ENCODE data around the gene CLDN4.
"Not testable (repeated sequence)": the region's sequence is repeated elsewhere in the genome, so short reads cannot be mapped to it uniquely, and the experiment has no call there.

CLDN4 gene

DNA sequence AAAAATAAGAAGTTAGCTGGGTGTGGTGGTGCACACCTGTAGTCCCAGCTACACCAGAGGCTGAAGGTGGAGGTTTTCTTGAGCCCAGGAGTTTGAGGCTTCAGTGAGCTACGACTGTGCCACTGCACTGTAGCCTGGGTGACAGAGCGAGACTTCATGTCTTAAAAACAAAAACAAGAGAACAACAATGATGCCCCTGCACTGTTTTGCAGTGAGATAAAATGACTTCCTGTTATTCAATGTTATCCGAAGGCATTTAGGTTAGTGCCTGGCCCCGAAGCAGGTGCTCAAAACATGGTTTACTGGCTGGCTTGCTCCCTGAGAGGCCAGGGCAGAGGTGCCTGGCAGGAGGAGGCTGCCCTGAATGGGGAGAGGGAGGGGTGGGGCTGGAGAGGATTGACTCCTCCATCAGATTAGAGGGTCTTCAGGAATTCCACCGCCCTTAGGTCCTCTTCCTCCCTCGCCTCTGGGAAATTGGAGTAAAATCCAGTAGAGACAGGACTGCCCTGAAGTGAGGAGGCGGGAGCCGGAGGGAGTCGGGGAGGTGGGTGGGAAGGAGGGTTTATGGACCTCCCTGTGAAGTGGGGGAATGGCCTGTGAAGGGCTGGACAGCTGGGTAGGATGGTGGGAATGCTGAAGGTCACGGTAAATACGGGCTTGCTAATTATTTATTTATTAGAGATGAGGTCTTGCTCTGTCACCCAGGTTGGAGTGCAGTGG is 6.8 kb upstream of the CLDN4 start:
- DNase-seq (ENCODE audit: low spot score) = no peak

DNA sequence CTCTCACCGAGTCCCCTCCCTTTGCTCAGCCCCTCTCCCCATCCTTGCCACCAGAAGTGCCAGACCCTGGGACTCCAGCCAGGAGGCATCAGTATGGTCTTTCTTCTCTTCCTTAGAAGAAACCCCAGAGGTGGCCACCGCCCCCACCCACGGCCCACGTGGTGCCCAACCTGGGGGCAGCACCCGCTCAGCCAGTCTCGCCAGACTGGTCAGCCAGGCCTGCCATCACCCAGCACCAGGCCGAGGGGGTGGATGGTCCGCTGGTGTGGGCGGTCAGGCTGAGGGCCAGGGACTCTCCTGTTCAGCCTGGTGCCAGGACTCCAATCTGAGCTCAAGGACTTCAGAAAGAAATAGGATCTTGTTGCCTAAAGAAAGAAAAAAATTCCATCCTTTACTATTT is 5.8 kb upstream of the CLDN4 start:
- no peak for DNase-seq (ENCODE audit: low spot score)

DNA sequence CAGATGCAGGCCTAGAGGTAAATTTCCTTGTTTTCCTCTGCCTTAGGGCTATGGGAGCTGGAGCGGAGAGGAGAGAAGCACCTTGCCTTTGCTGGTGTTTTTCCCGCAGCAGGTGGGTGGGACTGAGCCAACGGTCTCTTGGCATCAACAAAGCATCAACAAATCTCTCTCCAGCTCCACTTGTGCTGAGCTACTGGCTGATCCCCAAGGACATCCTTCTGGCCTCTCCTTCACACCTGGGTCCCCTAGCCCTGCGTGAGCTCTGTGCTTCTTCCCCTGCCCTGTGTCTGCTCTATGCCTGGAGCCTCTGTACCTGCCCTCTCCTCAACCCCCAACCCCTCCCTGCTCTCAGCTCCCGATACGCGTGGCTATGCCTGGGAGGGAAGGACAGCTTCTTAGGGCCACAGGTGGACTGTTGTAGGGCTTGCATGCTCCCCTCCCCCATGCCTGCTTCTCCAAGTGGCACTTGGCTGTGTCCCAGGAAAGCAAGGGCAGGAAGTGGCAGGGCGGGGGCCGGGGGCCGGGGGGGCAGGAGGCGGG is 3.2 kb upstream of the CLDN4 start:
- no peak for DNase-seq (ENCODE audit: low spot score)

DNA sequence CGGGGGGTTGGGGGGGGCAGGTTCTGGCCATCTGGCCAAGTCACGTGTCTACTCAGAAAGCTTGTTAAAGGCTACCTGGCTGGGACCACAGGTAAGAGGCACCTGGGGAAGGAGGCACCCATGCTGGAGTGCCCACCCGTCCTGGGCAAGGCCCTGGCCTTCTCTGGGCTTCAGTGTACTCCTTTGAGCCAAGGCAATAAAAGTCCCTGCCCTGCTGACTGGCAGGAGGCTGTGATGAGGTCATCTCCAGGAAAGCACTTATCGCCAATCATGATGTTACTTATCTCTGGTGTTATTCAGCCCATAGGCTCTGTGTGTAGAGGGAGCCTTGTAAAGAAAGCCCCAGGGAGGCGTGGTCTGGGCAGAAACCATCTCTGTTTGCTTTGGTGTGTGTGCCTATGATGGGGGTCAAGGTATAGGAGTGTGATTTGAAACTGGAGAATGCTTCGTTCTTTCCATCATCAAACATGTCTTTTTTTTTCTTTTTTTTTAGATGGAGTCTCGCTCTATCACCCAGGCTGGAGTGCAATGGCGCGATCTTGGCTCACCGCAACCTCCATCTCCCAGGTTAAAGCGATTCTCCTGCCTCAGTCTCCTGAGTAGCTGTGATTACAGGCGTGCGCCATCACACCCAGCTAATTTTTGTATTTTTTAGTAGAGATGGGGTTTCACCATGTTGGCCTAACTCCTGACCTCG is 2.5 kb upstream of the CLDN4 start:
- peak; percentile 36 for DNase-seq (ENCODE audit: low spot score)

DNA sequence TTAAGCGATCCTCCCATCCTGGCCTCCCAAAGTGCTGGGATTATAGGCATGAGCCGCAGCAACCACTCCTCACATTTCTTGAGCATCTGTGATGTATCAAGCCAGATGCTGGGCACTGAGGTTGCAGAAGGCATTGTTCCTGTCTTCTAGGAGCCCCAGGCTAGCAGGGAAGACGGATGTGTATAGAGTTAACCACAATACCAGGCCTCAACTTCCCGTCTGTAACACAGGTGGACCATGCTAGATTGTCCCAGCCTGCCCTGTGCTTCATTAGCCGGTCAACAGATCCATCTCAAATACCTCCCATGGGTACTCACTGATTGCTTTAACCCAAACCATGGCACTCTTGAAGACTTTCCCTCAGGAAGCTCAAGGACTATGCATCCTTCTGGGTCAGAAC is 1.8 kb upstream of the CLDN4 start:
- DNase-seq (ENCODE audit: low spot score) = no peak

DNA sequence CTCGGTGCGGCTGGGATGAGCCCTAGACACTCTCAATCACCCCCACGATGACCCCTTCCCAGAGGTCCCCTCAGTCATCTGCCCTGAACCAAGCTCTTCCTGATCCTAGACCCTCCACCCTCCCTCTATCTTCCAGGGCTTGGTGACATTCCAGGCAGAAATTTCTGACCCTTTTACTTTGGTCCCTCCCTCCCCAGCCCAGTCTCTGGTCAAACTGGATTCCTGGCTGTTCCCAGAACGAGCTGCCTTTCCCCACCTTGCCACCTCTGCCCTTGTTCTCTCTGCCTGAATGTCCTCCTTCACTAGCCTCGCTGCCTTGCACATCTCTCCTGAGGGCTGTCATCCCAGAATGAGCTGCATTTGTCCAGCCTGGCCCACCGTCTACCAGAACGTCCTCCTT is 1.3 kb upstream of the CLDN4 start:
- no peak for DNase-seq (ENCODE audit: low spot score)

DNA sequence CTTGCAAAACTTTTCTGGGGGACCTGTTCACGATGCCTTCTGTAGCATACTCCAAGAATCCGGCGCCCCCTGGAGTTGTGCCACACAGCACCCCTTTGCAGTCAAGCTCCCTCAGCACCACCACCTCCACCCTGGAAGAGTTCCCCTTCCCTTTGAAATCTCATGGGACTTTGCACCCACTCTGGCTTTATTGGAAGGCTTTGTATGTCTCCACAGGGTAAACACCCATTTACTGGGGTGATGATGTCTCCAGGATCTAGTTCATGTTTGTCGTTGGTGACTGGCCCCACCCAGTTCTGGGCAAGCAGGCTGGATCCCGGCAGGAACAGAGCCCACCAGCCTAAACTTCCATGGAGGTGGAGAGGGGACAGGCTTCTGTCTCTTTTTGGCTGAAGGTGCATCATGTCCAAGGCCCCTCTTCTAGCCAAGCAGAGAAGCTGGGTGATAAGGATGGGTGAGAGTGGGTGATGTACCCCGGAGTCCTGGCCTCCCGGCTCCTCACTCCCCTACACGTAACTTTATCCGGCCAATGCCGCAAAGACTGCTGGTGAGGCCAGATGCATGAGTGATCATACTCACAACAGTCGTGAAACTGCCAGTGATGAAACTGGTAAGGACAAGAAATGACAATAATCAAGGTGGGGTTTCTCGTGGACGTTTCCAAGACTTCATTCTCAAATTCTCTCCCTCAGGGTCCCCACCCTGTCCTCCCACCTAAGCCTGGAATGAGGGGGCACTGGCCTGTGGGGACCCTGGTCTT is 695 bp upstream of the CLDN4 start:
- no peak for DNase-seq (ENCODE audit: low spot score)

DNA sequence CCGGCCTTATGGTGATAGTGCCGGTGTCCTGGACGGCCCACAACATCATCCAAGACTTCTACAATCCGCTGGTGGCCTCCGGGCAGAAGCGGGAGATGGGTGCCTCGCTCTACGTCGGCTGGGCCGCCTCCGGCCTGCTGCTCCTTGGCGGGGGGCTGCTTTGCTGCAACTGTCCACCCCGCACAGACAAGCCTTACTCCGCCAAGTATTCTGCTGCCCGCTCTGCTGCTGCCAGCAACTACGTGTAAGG is 713 bp downstream of the CLDN4 start:
- no peak for DNase-seq (ENCODE audit: low spot score)

DNA sequence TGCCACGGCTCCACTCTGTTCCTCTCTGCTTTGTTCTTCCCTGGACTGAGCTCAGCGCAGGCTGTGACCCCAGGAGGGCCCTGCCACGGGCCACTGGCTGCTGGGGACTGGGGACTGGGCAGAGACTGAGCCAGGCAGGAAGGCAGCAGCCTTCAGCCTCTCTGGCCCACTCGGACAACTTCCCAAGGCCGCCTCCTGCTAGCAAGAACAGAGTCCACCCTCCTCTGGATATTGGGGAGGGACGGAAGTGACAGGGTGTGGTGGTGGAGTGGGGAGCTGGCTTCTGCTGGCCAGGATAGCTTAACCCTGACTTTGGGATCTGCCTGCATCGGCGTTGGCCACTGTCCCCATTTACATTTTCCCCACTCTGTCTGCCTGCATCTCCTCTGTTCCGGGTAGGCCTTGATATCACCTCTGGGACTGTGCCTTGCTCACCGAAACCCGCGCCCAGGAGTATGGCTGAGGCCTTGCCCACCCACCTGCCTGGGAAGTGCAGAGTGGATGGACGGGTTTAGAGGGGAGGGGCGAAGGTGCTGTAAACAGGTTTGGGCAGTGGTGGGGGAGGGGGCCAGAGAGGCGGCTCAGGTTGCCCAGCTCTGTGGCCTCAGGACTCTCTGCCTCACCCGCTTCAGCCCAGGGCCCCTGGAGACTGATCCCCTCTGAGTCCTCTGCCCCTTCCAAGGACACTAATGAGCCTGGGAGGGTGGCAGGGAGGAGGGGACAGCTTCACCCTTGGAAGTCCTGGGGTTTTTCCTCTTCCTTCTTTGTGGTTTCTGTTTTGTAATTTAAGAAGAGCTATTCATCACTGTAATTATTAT is 1.2 kb downstream of the CLDN4 start:
- DNase-seq (ENCODE audit: low spot score) = no peak

- DNase-seq (ENCODE audit: low spot score) = no peak
These were observed 2.0 kb downstream of the CLDN4 start for GRCh38 chr7:73832806-73833205.

DNA sequence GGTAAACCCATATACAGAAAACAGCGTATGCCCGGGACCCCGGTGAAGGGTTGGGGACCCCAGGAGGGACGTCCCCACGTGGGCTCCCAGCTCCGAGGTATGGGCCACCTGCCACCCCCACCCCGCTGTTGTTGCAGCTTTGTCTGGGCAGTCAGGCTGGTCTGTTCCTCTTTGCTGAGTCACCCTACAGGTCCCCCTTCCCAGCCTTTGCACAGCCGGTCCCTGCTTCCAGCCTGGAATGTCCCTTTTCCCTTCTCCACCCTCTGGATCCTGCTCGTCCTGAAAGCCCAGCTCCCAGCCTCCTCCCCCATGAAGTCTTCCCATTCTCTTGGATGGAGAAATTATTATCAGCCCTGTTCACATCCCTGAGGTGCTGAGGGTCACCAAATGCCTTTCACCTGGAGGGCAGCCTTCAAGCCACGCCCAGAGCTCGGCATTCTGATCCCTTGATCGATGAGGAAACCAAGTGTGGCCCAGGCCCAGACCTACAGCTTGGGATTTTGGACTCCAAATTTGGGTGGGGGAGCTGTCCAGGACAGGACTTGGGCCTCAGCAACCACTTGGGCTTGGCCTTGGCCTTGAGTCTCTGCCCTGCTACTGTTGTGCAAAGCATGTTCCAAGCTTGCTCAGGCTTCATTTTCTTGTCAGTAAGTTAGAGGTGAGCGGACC is 2.6 kb downstream of the CLDN4 start:
- DNase-seq (ENCODE audit: low spot score) = no peak

DNA sequence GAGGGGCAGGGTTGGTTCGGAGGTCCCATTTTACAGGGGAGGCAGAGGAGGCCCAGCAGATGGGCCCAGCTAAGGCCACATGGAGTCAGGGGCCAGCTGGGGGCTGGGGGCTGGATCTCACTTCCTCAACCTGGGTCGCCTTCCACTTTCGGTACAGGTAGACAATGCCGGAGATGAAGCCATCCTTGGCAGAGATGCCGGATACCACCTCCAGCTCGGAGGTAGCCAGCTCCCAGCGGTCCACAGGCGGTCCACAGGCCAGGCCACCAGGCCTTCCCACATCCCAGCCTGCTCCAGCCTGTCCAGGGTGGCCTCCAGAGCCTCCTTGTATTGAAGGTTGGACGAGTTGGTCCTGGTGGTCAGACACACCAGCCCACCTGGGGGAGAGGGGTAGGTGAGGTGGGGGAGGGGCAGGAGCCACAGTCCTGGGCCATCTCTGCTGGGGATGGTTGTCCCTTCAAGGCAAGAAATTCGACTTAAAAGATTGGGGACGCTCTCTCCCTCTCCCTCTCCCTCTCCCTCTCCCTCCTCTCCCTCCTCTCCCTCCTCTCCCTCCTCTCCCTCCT is 3.9 kb downstream of the CLDN4 start:
- no peak for DNase-seq (ENCODE audit: low spot score)

GRCh38 chr7:73837167-73837566 is 6.4 kb downstream of the CLDN4 start:
- DNase-seq (ENCODE audit: low spot score) = not testable (repeated sequence)

DNA sequence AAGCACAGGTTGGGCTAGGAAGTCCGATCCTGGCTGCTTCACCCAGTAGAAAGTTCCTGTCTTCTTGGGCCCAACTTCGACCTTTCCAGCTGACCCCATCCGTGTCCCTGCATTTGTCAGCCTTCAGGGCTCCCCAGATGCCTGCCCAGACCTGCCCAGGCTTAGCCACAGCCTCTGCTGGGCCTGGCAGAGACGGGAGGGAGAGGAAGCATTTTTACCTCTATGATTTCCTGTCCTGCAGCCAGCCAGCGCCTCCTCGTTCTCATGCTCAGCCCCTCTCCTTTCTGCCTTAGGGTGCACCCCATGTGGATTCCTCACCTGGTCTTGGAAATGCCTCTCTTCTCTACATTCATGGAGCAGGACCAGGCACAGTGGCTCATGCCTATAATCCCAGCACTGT is 7.8 kb downstream of the CLDN4 start:
- no peak for DNase-seq (ENCODE audit: low spot score)

- no peak for DNase-seq (ENCODE audit: low spot score)
These were observed 8.5 kb downstream of the CLDN4 start for GRCh38 chr7:73839290-73839689.

GRCh38 chr7:73839743-73840714 is 9.2 kb downstream of the CLDN4 start:
- DNase-seq (ENCODE audit: low spot score) = no peak

DNA sequence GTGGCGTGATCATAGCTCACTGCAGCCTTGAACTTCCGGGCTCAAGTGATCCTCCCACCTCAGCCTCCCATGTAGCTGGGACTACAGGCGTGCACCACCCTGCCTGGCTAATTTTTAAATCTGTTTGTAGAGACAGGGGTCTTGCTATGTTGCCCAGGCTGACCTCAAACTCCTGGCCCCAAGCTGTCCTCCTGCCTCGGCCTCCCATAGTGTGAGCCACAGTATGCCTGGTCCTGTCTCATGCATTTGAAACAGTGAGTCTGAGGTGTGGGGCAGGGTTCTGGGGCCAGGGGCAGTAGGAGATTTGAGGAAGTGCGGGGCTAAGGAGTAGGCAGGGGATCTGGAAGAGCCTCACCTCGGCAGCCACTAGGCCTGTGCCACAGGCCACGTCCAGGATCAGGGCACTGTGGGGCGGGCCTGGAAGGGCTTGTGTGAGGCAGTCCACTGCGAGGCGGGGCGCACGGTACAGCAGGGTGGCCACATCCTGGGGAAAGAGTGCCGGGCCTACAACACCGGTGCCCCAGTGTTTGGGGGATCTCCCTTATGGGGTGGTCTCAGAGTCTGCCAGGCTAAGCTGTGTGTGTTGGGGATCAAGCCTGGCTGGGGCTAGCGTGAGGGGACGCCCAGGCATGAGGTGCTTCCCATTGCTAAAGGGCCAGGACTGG is 10.1 kb downstream of the CLDN4 start:
- no peak for DNase-seq (ENCODE audit: low spot score)

GRCh38 chr7:73841689-73842066 is 10.9 kb downstream of the CLDN4 start:
- no peak for DNase-seq (ENCODE audit: low spot score)

DNA sequence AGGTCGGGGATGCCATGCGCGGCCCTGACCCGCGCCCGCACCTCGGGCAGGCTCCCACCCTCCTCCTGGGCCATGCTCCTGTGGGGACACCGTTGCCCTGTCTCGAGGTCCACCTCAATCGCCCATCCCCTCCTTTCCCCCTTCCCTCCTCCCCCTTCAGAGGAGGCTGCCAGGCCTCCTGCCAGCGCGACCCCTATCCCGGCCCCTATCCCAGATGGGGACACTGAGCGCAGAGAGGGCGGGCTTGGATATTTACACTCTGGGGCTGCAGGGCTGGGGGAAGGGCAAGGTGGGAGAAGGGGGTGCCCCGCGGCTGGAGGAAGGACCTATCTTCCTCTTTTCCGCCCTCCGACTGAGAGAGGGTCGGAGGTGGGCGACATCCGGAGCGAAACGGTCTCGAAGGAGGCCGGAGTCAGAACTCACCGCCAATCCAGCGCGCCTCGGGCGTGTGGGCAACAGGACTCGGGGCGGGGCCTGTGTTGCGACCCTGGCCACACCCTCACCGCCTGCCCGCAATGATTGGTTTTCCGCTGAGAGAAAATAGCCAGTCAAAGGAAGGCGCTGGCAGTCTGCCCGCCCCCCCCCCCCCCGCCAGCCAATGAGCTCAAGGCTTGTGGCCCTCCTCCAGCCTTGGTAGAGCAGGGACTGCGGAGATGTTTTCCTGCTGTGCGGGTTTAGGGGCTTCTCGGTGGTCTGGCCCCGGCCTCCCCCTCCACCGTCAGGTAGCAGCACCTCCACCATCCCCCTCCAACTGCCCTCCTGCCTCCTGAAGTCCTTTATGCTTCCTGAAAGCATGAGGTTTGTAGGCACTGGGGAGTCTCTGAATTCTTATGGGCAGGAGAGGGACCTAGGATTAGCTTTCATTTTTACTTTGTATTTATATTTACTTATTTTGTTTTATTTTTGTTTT is 11.5 kb downstream of the CLDN4 start, which contains the start of gene METTL27:
Gene METTL27 (minus strand): TSS at position 450 of the 910 bp plus-strand sequence. CDS start 376 bp downstream, at position 74.
- peak; percentile 98 for DNase-seq (ENCODE audit: low spot score)

Data from AG20443 (cell line).